GM19372 (cell line): Measurements from ENCODE around the gene TXN2.

Experiments
- ATAC-seq: cut with Tn5 transposase; IDR thresholded peaks from one replicate; pipeline ENCODE4 v1.9.1; 2021; ENCODE audit warnings: mild to moderate bottlenecking, low read depth, moderate library complexity; ENCODE audit not compliant: unreplicated experiment

The TXN2 gene

GRCh38 chr22:36486619-36487384, 5.4 kb upstream of the TXN2 start:
- ATAC-seq, result no peak

GRCh38 chr22:36480941-36481392, 473 bp downstream of the TXN2 start:
- ATAC-seq, result no peak

DNA sequence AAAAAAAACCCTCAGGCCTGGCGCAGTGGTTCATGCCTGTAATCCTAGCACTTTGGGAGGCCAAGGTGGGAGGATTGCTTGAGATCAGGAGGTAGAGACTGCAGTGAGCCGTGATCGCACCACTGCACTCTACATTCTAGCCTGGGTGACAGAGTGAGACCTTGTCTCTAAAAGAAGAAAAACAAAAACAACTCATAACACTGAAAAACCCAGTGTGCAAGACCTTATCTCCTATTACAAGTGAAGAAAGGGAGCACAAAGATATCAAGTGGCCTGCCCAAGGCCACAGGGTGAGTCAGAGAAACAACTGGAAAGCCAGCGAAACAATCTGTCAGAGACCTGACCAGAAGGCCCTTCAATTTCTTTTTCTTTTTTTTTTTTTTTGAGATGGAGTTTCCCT, 2.5 kb downstream of the TXN2 start:
- no peak for ATAC-seq

DNA sequence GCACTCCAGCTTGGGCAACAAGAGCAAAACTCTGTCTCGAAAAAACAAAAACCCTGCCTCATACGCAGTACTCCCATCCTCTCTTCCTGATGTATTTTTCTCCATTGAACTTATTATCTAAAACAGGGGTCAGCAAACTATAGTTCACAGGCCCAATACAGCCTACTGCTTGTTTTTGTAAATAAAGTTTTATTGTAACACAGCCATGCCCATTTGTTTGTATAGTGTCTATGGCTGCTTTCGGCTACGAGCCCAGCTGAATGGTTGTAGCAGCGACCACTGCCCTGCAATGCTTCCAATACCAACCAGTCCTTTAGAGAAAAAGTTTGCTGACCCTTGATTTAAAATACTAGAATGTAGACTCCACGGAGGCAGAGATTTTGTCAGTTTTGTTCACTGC, 6.1 kb downstream of the TXN2 start:
- ATAC-seq, result no peak

- ATAC-seq, result no peak
These were observed 8.8 kb downstream of the TXN2 start for GRCh38 chr22:36472689-36473088.

- ATAC-seq, result no peak
These were observed 10.1 kb downstream of the TXN2 start for GRCh38 chr22:36471341-36471821.

DNA sequence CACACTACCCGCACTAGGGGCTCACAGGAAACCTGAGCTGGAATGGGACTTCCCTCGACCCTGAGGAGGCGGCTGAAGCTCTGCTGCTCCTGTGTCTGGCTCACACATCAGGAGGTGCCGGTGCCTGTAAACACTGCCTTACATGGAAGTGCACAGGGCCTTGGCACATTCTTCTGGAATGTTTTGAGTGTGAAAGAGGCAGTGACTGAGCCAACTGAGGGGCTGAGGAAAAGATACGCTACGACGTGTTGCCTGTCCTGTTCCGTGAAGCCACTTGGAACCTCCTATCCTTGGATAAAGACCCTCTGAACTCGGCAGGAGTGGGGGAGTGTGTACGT, 10.5 kb downstream of the TXN2 start:
- ATAC-seq, result no peak

GRCh38 chr22:36470162-36470993, 11.1 kb downstream of the TXN2 start:
- no peak for ATAC-seq

DNA sequence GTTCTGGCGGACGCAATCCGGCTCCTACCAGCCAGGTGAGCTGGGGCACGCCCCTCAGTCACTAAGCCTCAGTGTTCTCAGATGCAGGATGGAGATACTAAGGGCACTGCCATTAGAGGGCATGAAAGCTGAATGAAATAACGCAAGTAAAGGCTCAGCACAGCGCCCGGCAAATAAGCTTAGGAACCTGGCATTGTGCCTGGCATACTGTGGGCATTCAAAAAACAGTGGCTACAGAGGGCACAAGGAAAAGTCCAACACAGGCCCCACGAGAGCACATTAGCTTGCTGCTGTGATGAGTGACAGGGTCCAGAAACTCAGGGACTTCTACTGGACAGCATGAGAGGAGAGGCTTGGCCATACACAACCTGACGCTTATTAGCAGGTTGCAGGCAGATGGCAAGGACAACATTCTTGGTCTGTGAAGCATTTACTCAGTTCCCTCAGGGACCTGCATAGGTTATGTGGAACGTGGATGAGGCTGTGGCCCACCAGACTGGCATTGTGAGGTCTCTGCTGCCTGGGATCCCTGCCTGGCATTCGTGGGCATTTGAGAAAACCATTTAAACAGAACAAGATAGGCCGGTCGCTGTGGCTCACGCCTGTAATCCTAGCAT, 12.2 kb downstream of the TXN2 start:
- no peak for ATAC-seq

DNA sequence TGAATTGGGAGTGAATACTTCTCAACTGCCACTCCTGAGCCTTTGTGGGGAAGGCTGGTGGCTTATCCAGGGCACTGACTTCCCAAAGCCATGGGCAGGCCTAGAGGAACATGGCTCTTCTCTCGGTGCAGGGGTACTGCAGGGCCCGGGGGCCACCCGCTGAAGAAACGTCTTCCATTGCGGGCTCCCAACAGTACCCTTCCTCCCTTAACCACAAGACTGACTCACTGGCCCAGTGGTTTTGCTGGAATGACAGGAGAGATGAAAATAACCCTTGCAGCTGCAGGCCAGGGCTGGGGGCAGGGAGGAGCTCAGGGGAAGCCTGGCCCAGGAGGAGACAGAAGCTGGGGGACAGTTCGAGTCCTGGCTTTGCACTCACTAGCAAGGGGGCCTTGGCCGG, 13.5 kb downstream of the TXN2 start:
- ATAC-seq, result no peak

GRCh38 chr22:36467042-36467810, 14.2 kb downstream of the TXN2 start:
- no peak for ATAC-seq

DNA sequence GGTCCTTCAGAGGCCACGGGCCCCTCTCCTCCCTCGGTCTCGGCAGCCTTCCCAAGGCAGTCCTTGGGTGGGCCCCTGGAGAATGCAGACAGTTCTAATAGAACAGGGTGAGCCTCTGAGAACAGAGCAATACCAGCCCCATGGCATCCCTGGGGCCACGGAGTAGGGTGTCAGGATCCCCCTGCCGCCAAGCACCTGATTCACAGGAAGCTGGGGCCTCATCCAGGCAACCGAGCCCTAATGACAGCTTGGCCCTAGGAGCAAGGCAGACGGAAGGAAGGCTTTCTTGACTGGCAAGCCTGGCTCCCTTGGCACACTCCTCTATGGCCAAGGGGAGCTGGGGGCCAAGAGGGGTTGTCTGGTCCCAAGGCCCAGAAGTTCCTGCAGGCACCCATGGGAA, 15.2 kb downstream of the TXN2 start:
- ATAC-seq, result no peak

- no peak for ATAC-seq
These were observed 16.0 kb downstream of the TXN2 start for GRCh38 chr22:36465232-36466021.

DNA sequence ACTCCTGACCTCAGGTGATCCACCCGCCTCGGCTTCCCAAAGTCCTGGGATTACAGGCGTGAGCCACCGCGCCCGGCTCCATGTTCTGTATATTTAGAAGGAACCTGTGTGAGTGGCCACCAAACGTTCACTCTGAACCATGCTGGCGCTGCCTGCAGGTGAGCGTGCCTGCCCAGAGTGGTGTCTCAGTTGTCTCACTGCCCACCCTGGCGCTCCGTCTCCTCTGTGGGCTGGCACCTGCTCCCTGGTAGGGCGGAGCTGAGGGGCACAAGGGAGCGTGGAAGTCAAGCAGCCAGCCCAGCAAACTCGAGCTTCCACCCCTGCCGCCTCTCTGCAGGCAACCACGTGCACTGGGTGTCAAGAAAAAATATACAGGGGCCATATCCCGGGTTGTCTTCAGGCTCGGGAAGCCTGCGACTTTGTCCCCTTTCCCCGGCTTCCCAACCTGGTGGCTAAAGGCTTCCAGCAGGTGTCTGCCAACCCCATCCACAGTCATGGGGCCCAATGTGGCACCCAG, 16.7 kb downstream of the TXN2 start:
- ATAC-seq, result no peak

DNA sequence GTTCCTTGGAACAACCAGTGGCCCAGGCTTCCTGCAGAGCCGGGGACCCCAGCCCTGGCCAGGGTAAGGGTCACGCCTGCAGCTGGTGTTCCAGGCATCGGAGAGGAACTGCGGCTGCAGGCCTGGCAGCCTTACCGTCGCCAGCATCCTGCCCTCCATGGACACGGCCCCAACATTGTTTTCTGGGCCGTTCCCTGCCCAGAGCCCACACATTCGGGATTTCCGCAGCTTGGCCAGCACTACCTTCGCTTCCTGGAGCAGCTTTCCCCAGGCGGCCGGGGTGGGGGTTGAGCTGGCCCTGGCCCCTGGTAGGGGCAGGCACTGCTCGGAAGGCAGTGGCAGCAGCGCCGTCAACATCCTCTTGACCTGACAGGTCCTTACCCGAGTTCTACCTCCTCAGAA, 17.7 kb downstream of the TXN2 start:
- ATAC-seq, result no peak

DNA sequence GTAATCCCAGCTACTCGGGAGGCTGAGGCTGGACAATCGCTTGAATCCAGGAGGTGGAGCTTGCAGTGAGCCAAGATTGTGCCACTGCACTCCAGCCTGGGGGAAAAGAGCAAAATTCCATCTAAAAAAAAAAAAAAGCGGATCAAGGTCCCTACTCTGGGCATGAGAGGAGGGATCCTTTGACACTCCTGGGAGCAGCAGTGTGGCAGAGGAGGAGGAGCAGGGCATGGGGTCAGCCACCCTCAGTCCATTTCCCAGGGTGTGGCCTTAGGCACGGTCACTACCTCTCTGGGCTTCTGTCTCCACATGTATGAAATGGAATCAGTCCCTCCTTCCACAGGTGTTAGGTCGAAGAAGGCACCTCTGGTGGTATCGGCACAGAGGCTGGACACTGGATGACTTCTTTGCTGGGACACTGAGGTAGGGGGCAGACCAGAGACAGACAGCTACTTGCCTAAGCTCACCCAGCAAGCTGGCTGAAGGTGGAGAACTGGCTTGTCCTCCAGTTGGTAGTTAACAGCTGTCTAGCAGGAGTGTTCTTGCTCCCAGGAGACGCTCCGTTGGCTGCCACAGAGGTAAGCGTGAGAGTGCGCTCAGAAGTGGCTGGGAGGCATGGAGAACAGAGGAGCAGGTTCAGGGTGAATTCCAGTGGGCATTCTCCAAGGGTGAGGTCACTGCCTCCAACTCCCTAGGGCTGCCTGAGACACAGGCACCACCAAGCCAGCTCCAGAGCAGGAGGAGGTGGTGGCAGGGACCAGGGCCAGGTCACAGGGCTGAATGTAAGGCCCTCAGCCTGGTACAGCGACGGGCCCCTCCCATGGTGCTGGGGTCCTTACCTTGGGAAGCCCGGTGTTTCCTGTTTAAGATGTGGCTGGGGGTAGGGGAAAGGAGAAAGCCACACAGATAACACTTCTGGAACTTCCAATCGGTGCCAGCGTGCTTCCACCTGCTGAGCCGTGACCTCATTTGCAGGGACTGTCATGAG, 19.5 kb downstream of the TXN2 start:
- no peak for ATAC-seq

DNA sequence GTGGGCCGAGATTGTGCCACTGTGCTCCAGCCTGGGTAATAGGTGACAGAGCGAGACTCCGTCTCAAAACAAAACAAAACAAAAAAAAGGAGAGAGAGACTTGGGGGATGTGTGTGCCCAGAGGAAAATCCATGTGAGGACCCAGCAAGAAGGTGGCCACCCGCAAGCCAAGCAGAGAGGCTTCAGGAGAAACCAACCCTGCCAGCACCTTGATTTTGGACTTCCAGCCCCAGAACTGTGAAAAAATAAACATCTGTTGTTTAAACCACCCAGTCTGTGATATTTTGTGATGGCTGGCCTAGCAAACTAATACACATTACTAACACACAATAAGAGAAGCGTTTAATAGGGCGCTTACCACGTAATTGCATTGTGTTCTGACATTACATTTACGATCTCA, 21.2 kb downstream of the TXN2 start:
- no peak for ATAC-seq

- no peak for ATAC-seq
These were observed 23.6 kb downstream of the TXN2 start for GRCh38 chr22:36457688-36458450.
